A549 (cell line): ENCODE measurements around the gene FGFR3. TPM values are rescaled to one million over a fixed set of nuclear protein-coding genes. Genes with fewer than 3 reads are reported as not detected.
A peak's percentile ranks its signal among the peaks of the same experiment; 100 is the strongest.

Experiments
- ATAC-seq, 2 experiments: fragments of 200-7000 bp in 1 of 2; fragments of >200 bp in 1 of 2; cut with Nextera tagmentation in 1 of 2; cut with Tn5 transposase in 1 of 2; 3 replicates each; pipeline versions ENCODE4 v1.8.0 to v1.9.1; 2018 to 2020; ENCODE audit warnings: mild to moderate bottlenecking in 1 of 2, moderate library complexity in 1 of 2
- CTCF ChIA-PET: fragments of 300-600 bp; sonication (Branson Sonifier 250); formaldehyde crosslinking; extraction: SDS; loops from one replicate; lab custom pipeline; 2021; ENCODE audit warnings: antibody characterized with exemption, inconsistent platforms; lab: Yijun Ruan, JAX
- POLR2A ChIA-PET: fragments of 350-600 bp; formaldehyde crosslinking; extraction: SDS; loops from one replicate; lab custom pipeline; 2021; ENCODE audit warnings: antibody characterized with exemption, inconsistent platforms; lab: Yijun Ruan, JAX
- DNase-seq, 2 experiments: peaks; one replicate each; pipeline versions ENCODE4 v3.0.0 to v3.0.0-alpha.2; 2011 to 2016; ENCODE audit warnings: low read depth in 1 of 2, low spot score in 1 of 2
- FAIRE-seq: peaks from 2 replicates; lab custom pipeline; 2011; peaks lifted over from hg19 to GRCh38; lab: Jason Lieb, UNC
- H3K27ac ChIP-seq, 2 experiments: fragments of >200 bp; sonication (Bioruptor Twin); formaldehyde crosslinking; 3 replicates each; pipeline ENCODE4 v1.5.1; 2016 to 2017
- H3K4me1 ChIP-seq: fragments of >200 bp; sonication (Bioruptor Twin); formaldehyde crosslinking; 3 replicates; pipeline ENCODE4 v1.6.1; 2016
- H3K4me2 ChIP-seq: fragments of >200 bp; sonication (Bioruptor Twin); formaldehyde crosslinking; 3 replicates; pipeline ENCODE4 v1.6.1; 2016
- H3K4me3 ChIP-seq: fragments of >200 bp; sonication (Bioruptor Twin); formaldehyde crosslinking; 3 replicates; pipeline ENCODE4 v1.5.1; 2016
- H3K9me3 ChIP-seq: fragments of >200 bp; sonication (Bioruptor Twin); formaldehyde crosslinking; 3 replicates; pipeline ENCODE4 v1.6.1; 2016
- BHLHE40 ChIP-seq: IDR thresholded peaks from 2 replicates; pipeline ENCODE4 v1.6.1; 2012; ENCODE audit warnings: low read depth, low read length, inconsistent platforms
- CBX2 ChIP-seq: fragments of 200-600 bp; sonication (generic); IDR thresholded peaks from 2 replicates; pipeline ENCODE4 v1.6.1; 2016; ENCODE audit warnings: low read depth, mild to moderate bottlenecking, borderline replicate concordance
- CEBPB ChIP-seq, 2 experiments: fragments of >200 bp in 1 of 2; sonication (Bioruptor Twin) in 1 of 2; formaldehyde crosslinking in 1 of 2; IDR thresholded peaks; 2 replicates each; pipeline ENCODE4 v1.6.1; 2012 to 2016
- CHD4 ChIP-seq: fragments of 200-600 bp; sonication (generic); IDR thresholded peaks from 2 replicates; pipeline ENCODE4 v1.6.1; 2016; ENCODE audit warnings: antibody characterized with exemption, mild to moderate bottlenecking, borderline replicate concordance
- ELK1 ChIP-seq: fragments of 150-350 bp; IDR thresholded peaks from 2 replicates; pipeline ENCODE4 v1.6.1; 2014; ENCODE audit warnings: low read depth, mild to moderate bottlenecking, low read length
- FOSB ChIP-seq: fragments of 250-450 bp; sonication (Bioruptor Pico); IDR thresholded peaks from 2 replicates; pipeline ENCODE4 v1.5.0; 2020; ENCODE audit warnings: mild to moderate bottlenecking, moderate library complexity
- GATA3 ChIP-seq: IDR thresholded peaks from 2 replicates; pipeline ENCODE4 v1.6.1; 2012; ENCODE audit warnings: borderline replicate concordance
- HES2 ChIP-seq: fragments of >200 bp; sonication (Bioruptor Twin); formaldehyde crosslinking; IDR thresholded peaks from 2 replicates; pipeline ENCODE4 v1.6.1; 2016
- MAZ ChIP-seq: fragments of 150-350 bp; IDR thresholded peaks from 2 replicates; pipeline ENCODE4 v1.6.1; 2014; ENCODE audit warnings: antibody characterized with exemption, low read depth, low read length, borderline replicate concordance
- NPAS2 ChIP-seq: fragments of 250-450 bp; sonication (Bioruptor Pico); IDR thresholded peaks from 2 replicates; pipeline ENCODE4 v1.8.0; 2022; ENCODE audit warnings: mild to moderate bottlenecking, moderate library complexity, borderline replicate concordance
- PHF8 ChIP-seq: fragments of 200-600 bp; sonication (generic); IDR thresholded peaks from 2 replicates; pipeline ENCODE4 v1.6.1; 2016; ENCODE audit warnings: low read depth, mild to moderate bottlenecking, antibody characterized with exemption, moderate library complexity, borderline replicate concordance
- POLR2AphosphoS2 ChIP-seq: conservative IDR thresholded peaks from 2 replicates; pipeline ENCODE4 v1.6.1; 2012; ENCODE audit warnings: low read length, improper control_type of control experiment, inconsistent platforms
- RARB ChIP-seq: fragments of 250-450 bp; sonication (Bioruptor Pico); IDR thresholded peaks from 2 replicates; pipeline ENCODE4 v1.8.0; 2021; ENCODE audit warnings: mild to moderate bottlenecking, moderate library complexity
- RCOR1 ChIP-seq: fragments of 150-350 bp; IDR thresholded peaks from 2 replicates; pipeline ENCODE4 v1.6.1; 2014; ENCODE audit warnings: antibody characterized with exemption, low read length, low read depth
- RFX5 ChIP-seq: fragments of 450-650 bp; IDR thresholded peaks from 2 replicates; pipeline ENCODE4 v1.7.1; 2014; ENCODE audit warnings: antibody characterized with exemption, mild to moderate bottlenecking, moderate library complexity
- SREBF2 ChIP-seq: fragments of 450-650 bp; IDR thresholded peaks from 2 replicates; pipeline ENCODE4 v1.6.1; 2014; ENCODE audit warnings: mild to moderate bottlenecking, moderate library complexity
- ZFP36 ChIP-seq: fragments of 450-650 bp; IDR thresholded peaks from 2 replicates; pipeline ENCODE4 v1.6.1; 2014; ENCODE audit warnings: borderline replicate concordance; ENCODE audit not compliant: partially characterized antibody
- ZNF302 ChIP-seq: fragments of 250-450 bp; sonication (Bioruptor Pico); IDR thresholded peaks from 2 replicates; pipeline ENCODE4 v1.9.0; 2021; ENCODE audit warnings: inconsistent platforms, mild to moderate bottlenecking, moderate library complexity
- ZSCAN20 ChIP-seq: fragments of 250-450 bp; sonication (Bioruptor Pico); IDR thresholded peaks from 2 replicates; pipeline ENCODE4 v1.8.0; 2022; ENCODE audit warnings: mild to moderate bottlenecking, moderate library complexity
- WGBS: methylation state at CpG from one replicate; pipeline ENCODE4 v1.1.6; 2017; ENCODE audit errors: missing lambda C conversion rate; 5-methylcytosine and 5-hydroxymethylcytosine counted together
- polyA plus RNA-seq, 4 experiments: library from polyadenylated mRNA; depleted of rRNA in 3 of 4; stranded (reverse); fragments of >200 nt; fragmentation: RNase III in 1 of 4; extraction: RNeasy Plus Mini Kit Qiagen cat#74134 plus additional on column Dnase treatment in 1 of 4; gene quantifications; 2 replicates in 3 of 4; 3 replicates in 1 of 4; pipeline ENCODE4 v1.2.3, GENCODE V29; 2011 to 2017
- TF ChIP-seq, protein P1 (sequence below): IDR thresholded peaks from 2 replicates; pipeline ENCODE4 v1.6.1; 2012

The FGFR3 gene
- polyA plus RNA-seq, 2 of the 4 experiments (the other 2 are of a cell fraction), result 1.9 to 4.8 TPM

GRCh38 chr4:1800805-1801204 is 7.7 kb downstream of the FGFR3 start:
- H3K4me1 ChIP-seq, result peaks cover 5% of the 10 kb centered on the region
- ChIA-PET POLR2A (no interaction called here), CTCF (interaction anchor here (0.5 to 2.9 kb wide), 8 partner anchors 9 to 111 kb away, joined by 3 to 15 read pairs (median 4); no protein-coding TSS in a partner anchor)
- no peak overlapping the region for H3K4me3 ChIP-seq
- no peaks in the 10 kb centered on the region for H3K9me3 ChIP-seq
- DNase-seq (no peak), FAIRE-seq (no peak), ATAC-seq (no peak)
- H3K4me2 ChIP-seq, result no peak overlapping the region
- H3K27ac ChIP-seq, result no peak overlapping the region
- WGBS, result 50% methylated on average over 3 of the region's 10 CpGs
- TF ChIP-seq PHF8 (no peak), CHD4 (no peak), RFX5 (no peak), MAZ (no peak), ZFP36 (no peak), POLR2AphosphoS2 (no peak), NPAS2 (CRISPR knock-in tag) (no peak), FOSB (CRISPR knock-in tag) (no peak), ZSCAN20 (CRISPR knock-in tag) (no peak), GATA3 (no peak), RARB (CRISPR knock-in tag) (no peak), ELK1 (no peak), SREBF2 (no peak), RCOR1 (no peak), BHLHE40 (no peak), ZNF302 (CRISPR knock-in tag) (no peak)
- TF ChIP-seq, protein P1, sequence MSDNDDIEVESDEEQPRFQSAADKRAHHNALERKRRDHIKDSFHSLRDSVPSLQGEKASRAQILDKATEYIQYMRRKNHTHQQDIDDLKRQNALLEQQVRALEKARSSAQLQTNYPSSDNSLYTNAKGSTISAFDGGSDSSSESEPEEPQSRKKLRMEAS, result no peak
- TF ChIP-seq, all 56 proteins: peak for 0

DNA sequence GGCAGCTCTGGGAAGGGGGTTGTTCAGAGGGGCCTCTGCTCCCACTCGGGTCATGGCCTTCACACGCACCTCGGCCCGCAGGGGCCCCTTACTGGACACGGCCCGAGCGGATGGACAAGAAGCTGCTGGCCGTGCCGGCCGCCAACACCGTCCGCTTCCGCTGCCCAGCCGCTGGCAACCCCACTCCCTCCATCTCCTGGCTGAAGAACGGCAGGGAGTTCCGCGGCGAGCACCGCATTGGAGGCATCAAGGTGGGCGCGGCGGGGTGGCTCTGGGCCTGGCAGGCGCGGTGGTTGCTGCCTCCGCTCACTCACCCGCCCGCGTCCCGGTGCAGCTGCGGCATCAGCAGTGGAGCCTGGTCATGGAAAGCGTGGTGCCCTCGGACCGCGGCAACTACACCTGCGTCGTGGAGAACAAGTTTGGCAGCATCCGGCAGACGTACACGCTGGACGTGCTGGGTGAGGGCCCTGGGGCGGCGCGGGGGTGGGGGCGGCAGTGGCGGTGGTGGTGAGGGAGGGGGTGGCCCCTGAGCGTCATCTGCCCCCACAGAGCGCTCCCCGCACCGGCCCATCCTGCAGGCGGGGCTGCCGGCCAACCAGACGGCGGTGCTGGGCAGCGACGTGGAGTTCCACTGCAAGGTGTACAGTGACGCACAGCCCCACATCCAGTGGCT is 8.3 kb downstream of the FGFR3 start:
- Histone ChIP-seq H3K27ac (no peak overlapping the region), H3K9me3 (no peaks in the 10 kb centered on the region)
- CTCF ChIA-PET, result interaction anchor here (0.5 to 2.9 kb wide), 7 partner anchors 9 to 112 kb away, joined by 3 to 15 read pairs (median 4); no protein-coding TSS in a partner anchor
- POLR2A ChIA-PET, result no interaction called here
- no peak for TF ChIP-seq CBX2
- TF ChIP-seq, all 56 proteins: peak for 0
- Histone ChIP-seq H3K4me1 (no peaks in the 10 kb centered on the region), H3K4me2 (no peak overlapping the region), H3K4me3 (no peak overlapping the region)
- DNase-seq, result no peak
- ATAC-seq, result no peak
- FAIRE-seq, result no peak
- WGBS, result 83% methylated on average over 1 of the region's 56 CpGs

DNA sequence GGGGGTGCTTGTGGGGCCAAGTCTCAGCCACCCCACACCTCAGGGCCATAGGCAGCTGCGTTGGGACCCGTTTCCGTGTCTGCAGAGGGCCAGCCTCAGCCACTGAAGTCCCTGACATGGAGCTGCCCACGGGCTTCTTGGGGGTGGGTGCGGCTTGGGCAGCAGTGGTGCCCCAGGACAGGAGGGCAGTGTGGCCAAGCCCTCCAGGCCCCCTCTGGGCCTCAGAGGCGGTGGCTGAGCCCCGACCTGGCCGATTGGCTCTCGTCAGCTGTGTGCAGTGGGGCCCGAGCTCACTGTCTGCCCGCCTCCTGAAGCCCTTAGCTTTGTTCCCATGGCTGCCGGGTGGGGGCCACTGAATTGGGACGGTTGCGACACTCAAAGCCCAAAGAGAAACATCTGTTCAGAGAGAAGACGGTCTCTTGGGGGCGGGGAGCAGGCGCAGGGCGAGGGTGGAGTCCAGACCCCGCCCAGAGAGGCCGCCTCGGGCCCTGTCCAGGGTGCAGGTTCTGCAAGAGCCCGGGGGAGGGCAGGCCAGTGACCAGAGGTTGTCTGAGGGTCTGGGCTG is 9.1 kb downstream of the FGFR3 start:
- CTCF ChIA-PET, result interaction anchor here (1.6 to 2.9 kb wide), 2 partner anchors 8 to 57 kb away, joined by 4 to 15 read pairs; no protein-coding TSS in a partner anchor
- no peak for DNase-seq
- no peak overlapping the region for H3K27ac ChIP-seq
- TF ChIP-seq HES2, result no peak
- no peak for TF ChIP-seq ZSCAN20 (CRISPR knock-in tag)
- TF ChIP-seq CEBPB (IDR thresholded peaks at IDR 0.05), result peak in 1 of 2 experiments; percentile 32; a peak in 1 of 4 replicates
- WGBS, result 84% methylated on average over 11 of the region's 22 CpGs
- ATAC-seq, result no peak
- no peaks in the 10 kb centered on the region for H3K9me3 ChIP-seq
- POLR2A ChIA-PET, result no interaction called here
- no peak overlapping the region for H3K4me3 ChIP-seq
- no peak for FAIRE-seq
- no peaks in the 10 kb centered on the region for H3K4me1 ChIP-seq
- H3K4me2 ChIP-seq, result no peak overlapping the region
